Esophagus squamous epithelium (tissue), 5 donors: Measurements from ENCODE around the gene ELN. TPM values are rescaled to one million over a fixed set of nuclear protein-coding genes. Genes with fewer than 3 reads are reported as not detected.

Experiments
- DNase-seq: peaks from one replicate; lab custom pipeline; 2025; lab: John Stamatoyannopoulos, UW
- H3K27ac ChIP-seq, 4 donors: fragments of 200-600 bp; sonication (generic); one replicate each; pipeline ENCODE4 v1.5.1; 2016 to 2019; ENCODE audit warnings: mild to moderate bottlenecking in 1 of 4
- H3K27me3 ChIP-seq, 4 donors: fragments of 200-600 bp; sonication (generic); 1 replicate in 3 of 4; 2 replicates in 1 of 4; pipeline versions ENCODE4 v1.5.1 to v1.6.0; 2017 to 2021; ENCODE audit warnings: antibody characterized with exemption in 1 of 4
- H3K36me3 ChIP-seq, 3 donors: fragments of 200-600 bp; sonication (generic); one replicate each; pipeline ENCODE4 v1.5.1; 2016 to 2019
- H3K4me1 ChIP-seq, 3 donors: fragments of 200-600 bp; sonication (generic); one replicate each; pipeline ENCODE4 v1.5.1; 2017 to 2019
- H3K4me3 ChIP-seq, 4 donors: fragments of 200-600 bp; sonication (generic); 1 replicate in 3 of 4; 2 replicates in 1 of 4; pipeline ENCODE4 v1.5.1; 2016 to 2019; ENCODE audit warnings: mild to moderate bottlenecking in 2 of 4, moderate library complexity in 1 of 4
- H3K9me3 ChIP-seq, 3 donors: fragments of 200-600 bp; sonication (generic); one replicate each; pipeline ENCODE4 v1.5.1; 2016 to 2019
- POLR2A ChIP-seq, 4 donors: fragments of 450-650 bp; IDR thresholded peaks; one replicate each; pipeline ENCODE4 v1.6.1; 2017; ENCODE audit warnings: antibody characterized with exemption in 4 of 4, mild to moderate bottlenecking in 4 of 4, moderate library complexity in 3 of 4
- WGBS, 2 donors: methylation state at CpG; one replicate each; pipeline ENCODE4 v1.1.5; 2018; 5-methylcytosine and 5-hydroxymethylcytosine counted together
- intact Hi-C: fragments of 100-400 bp; cut with DNase I; formaldehyde crosslinking; loops from one replicate; pipeline ENCODE4 v1.15.0; 2022
- total RNA-seq, 4 donors: library from RNA; depleted of rRNA; stranded (reverse); fragments of >200 nt; gene quantifications; one replicate each; pipeline ENCODE4 v1.1.0, GENCODE V29; 2016
- TF ChIP-seq, protein P1 (sequence below), 6 experiments: fragments of 450-650 bp in 4 of 6; fragments of 200-600 bp in 2 of 6; sonication (generic) in 2 of 6; IDR thresholded peaks; one replicate each; pipeline ENCODE4 v1.5.1; 2016 to 2019; ENCODE audit warnings: antibody characterized with exemption in 6 of 6, mild to moderate bottlenecking in 4 of 6, moderate library complexity in 4 of 6
- donor health status: DM: yes; HTN: yes; CAD: no.

Gene ELN
- total RNA-seq, 4 donors from 2014 or later = 8.9 to 182 (median 20.3) TPM

DNA sequence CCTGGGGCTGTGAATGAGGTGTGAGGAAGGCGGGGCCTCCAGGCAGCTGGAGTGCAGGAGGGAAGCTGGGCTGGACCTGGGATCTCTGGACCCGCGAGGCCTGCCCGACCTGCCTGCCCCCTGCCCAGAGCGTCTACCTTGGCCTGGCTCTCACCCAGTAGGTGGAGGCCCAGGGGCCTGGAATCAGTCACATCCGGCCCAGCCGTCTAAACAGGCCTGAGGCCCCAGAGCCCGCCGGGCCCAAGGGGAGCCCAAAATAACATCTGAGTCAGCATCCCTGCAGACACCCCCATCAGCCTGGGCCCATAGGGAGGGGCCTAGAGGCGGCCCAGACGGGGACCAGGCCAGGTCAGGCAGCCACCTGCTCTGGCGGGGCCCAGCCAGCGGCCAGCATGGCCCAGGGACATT lies 15.1 kb upstream of the ELN start:
- H3K9me3 ChIP-seq = no peaks in the 10 kb centered on the region
- 24 to 36% methylated on average over 2 to 5 of the region's 13 CpGs for WGBS, 2 donors
- no peak overlapping the region for H3K4me3 ChIP-seq
- H3K27me3 ChIP-seq = no peaks in the 10 kb centered on the region
- H3K27ac ChIP-seq = no peak overlapping the region
- no peaks in the 10 kb centered on the region for H3K36me3 ChIP-seq
- no peak for DNase-seq
- intact Hi-C loops = no loop called here
- H3K4me1 ChIP-seq = peaks cover 14 to 33% (median 16%) of the 10 kb centered on the region in 3 donors
- TF ChIP-seq, protein P1, sequence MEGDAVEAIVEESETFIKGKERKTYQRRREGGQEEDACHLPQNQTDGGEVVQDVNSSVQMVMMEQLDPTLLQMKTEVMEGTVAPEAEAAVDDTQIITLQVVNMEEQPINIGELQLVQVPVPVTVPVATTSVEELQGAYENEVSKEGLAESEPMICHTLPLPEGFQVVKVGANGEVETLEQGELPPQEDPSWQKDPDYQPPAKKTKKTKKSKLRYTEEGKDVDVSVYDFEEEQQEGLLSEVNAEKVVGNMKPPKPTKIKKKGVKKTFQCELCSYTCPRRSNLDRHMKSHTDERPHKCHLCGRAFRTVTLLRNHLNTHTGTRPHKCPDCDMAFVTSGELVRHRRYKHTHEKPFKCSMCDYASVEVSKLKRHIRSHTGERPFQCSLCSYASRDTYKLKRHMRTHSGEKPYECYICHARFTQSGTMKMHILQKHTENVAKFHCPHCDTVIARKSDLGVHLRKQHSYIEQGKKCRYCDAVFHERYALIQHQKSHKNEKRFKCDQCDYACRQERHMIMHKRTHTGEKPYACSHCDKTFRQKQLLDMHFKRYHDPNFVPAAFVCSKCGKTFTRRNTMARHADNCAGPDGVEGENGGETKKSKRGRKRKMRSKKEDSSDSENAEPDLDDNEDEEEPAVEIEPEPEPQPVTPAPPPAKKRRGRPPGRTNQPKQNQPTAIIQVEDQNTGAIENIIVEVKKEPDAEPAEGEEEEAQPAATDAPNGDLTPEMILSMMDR (IDR thresholded peaks at IDR 0.05) = no peak
- TF ChIP-seq POLR2A (IDR thresholded peaks at IDR 0.05) = no peak

DNA sequence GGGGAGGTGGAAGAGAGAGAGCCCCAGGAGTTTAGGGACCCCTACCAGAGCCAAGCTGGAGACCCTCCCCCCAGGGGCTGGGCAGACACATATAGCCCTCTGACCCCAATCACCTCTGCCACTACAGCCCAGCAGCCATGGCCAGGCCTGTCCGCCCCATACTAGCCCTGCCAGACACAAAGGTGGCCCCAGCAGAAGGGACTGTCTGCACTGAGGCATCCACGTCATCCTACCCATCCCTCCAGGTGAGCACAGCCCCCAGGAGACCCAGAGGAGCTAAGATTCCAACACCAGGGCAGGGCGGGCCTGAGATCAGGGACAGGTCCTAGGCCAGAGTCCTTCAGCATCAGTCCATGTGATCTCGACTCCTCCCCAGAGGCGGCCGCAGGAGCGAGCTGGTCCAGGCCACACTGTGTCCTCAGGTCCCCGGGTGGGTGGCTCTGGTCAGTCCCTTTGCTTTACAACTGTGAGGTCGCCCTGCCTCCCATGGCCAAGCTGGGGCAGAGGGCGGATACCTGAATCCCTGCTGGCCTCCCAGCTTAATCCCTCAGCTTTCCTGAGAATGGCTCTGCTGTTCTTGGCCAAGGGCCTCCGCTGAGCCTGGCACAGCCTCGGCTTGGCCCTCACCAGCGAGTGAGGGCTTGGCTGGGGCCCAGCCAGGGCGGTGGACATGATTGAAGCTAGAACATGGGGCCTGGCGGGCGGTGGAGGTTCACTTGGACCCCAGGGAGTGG lies 14.3 kb upstream of the ELN start:
- TF ChIP-seq POLR2A (IDR thresholded peaks at IDR 0.05) = no peak
- TF ChIP-seq, protein P1 (IDR thresholded peaks at IDR 0.05) = no peak
- no peaks in the 10 kb centered on the region for H3K9me3 ChIP-seq
- H3K36me3 ChIP-seq = no peaks in the 10 kb centered on the region
- peak overlapping the region in 3 of 4 donors; percentile 19 to 31 (median 25) for H3K27ac ChIP-seq
- 61 to 80% methylated on average over 3 of the region's 16 CpGs for WGBS, 2 donors
- no peak overlapping the region for H3K4me3 ChIP-seq
- intact Hi-C loops = no loop called here
- no peak for DNase-seq
- H3K27me3 ChIP-seq = peaks cover 0 to 4% (median 0%) of the 10 kb centered on the region in 4 donors
- peaks cover 14 to 33% (median 16%) of the 10 kb centered on the region in 3 donors for H3K4me1 ChIP-seq

DNA sequence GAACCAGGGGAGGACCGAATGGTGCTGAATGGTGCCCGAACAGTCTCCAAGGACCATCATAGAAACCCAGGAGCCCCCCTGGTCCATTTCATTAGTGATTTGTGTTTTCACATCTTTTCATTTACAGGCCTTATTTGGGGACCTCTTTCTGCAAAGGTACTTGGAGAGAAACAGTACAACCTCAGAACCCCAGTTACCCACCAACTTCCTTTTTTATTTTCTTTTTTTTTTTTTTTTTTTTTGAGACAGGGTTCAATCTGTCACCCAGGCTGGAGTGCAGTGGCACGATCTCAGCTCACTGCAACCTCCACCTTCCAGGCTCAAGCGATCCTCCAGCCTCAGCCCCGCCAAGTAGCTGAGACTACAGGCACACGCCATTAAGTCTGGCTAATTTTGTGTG lies 13.0 kb upstream of the ELN start:
- DNase-seq = no peak
- H3K36me3 ChIP-seq = no peaks in the 10 kb centered on the region
- no peaks in the 10 kb centered on the region for H3K9me3 ChIP-seq
- peaks cover 14 to 33% (median 16%) of the 10 kb centered on the region in 3 donors for H3K4me1 ChIP-seq
- 79 to 86% methylated on average over 6 of the region's 6 CpGs for WGBS, 2 donors
- H3K4me3 ChIP-seq = no peak overlapping the region
- no peak for TF ChIP-seq POLR2A (IDR thresholded peaks at IDR 0.05)
- TF ChIP-seq, protein P1 (IDR thresholded peaks at IDR 0.05) = no peak
- intact Hi-C loops = no loop called here
- H3K27ac ChIP-seq = no peak overlapping the region
- peaks cover 0 to 5% (median 0%) of the 10 kb centered on the region in 4 donors for H3K27me3 ChIP-seq

DNA sequence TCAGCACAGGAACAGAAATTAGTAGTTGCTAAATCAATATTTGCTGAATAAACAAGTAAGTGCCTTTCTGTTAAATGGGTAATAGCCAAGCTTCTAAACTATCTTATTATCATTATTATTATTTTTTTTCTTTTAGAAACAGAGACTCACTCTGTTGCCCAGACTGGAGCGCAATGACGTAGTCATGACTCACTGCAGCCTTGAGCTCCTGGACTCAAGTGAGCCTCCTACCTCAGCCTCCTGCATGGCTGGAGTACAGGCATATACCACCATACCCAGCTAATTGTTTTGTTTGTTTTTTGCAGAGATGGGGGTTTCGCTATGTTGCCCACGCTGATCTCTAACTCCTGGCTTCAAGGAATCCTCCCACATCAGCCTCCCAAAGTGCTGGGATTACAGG lies 12.3 kb upstream of the ELN start:
- Histone ChIP-seq H3K27me3 (peaks cover 0 to 5% (median 0%) of the 10 kb centered on the region in 4 donors), H3K4me1 (peaks cover 14 to 28% (median 16%) of the 10 kb centered on the region in 3 donors), H3K9me3 (no peaks in the 10 kb centered on the region), H3K4me3 (no peak overlapping the region), H3K36me3 (no peaks in the 10 kb centered on the region), H3K27ac (no peak overlapping the region)
- TF ChIP-seq, protein P1 (IDR thresholded peaks at IDR 0.05) = no peak
- no peak for TF ChIP-seq POLR2A (IDR thresholded peaks at IDR 0.05)
- intact Hi-C loops = no loop called here
- 84 to 88% methylated on average over 4 of the region's 4 CpGs for WGBS, 2 donors
- no peak for DNase-seq

DNA sequence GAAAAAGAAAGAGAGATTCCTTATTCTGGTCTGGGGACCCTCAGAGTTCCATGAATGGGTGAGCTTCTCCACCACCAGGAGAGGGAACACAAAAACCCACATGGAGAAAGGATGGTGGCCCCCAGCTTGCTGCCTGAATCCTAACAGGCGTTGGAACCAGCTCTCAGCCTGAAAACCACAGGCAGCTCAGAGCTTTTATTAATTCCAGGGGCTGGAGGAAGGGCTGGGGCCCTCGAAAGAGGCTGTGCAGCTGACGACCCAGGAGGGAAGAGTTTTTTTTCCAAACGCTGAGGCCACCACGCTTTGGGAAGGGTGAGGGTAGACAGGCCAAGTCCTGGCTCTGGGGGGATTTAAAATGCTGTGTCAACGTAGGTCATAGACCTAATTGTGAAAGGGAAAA lies 10.8 kb upstream of the ELN start:
- DNase-seq = no peak
- H3K27ac ChIP-seq = peak overlapping the region in 1 of 4 donors; percentile 6
- no peak for TF ChIP-seq POLR2A (IDR thresholded peaks at IDR 0.05)
- TF ChIP-seq, protein P1 (IDR thresholded peaks at IDR 0.05) = no peak
- H3K36me3 ChIP-seq = no peaks in the 10 kb centered on the region
- peaks cover 0 to 17% (median 0%) of the 10 kb centered on the region in 4 donors for H3K27me3 ChIP-seq
- intact Hi-C loops = no loop called here
- 54 to 71% methylated on average over 2 to 6 of the region's 6 CpGs for WGBS, 2 donors
- no peaks in the 10 kb centered on the region for H3K9me3 ChIP-seq
- H3K4me3 ChIP-seq = no peak overlapping the region
- H3K4me1 ChIP-seq = peaks cover 16 to 29% (median 17%) of the 10 kb centered on the region in 3 donors
